ENCODE data around the gene ELOVL4.

The ELOVL4 gene

DNA sequence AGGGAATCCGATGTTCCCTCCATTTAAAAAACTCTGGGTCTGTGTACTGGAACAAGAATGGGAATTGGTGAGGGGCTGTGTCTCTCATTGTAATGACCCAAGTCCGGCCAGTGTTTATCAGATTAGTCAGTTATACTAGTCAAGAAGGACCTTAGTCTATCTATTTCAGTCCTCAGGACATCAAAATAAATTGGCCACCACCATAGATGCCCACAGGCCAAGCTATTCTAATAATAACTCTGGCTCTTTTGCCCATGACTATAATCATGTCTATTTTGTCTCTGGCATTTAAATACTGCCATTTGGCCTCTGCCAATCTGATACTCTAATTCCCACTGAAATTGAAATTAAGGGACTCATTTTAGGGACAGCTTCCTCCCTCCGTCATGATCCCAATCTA, 37.8 kb downstream of the ELOVL4 start:
- DNase-seq = no peak

- DNase-seq = no peak
Measured at GRCh38 chr6:79902046-79902445, 45.3 kb downstream of the ELOVL4 start.

- no peak for DNase-seq
Measured at GRCh38 chr6:79898076-79898475, 49.3 kb downstream of the ELOVL4 start.

DNA sequence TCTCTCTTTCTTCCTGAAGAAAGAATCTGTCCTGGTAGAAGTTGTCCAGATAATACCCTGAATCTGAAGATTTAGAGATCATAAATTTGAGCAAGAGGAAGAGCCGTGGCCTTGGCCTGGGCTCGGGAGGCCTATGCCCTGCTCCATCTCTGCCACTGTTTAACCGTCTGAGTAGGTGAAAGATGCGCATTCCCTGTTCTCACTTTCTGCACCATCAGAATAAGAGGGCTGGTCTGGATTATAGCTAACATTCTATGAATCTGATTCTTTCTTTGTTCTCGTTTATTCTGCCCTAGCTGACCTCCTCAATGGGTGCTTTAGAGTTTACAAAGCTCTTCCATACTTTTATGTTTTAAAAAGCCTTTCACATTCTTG, 51.3 kb downstream of the ELOVL4 start:
- no peak for DNase-seq

GRCh38 chr6:79895382-79896074, 51.8 kb downstream of the ELOVL4 start:
- no peak for DNase-seq

- DNase-seq = no peak
Measured at GRCh38 chr6:79894939-79895338, 52.4 kb downstream of the ELOVL4 start.

- DNase-seq = no peak
Measured at GRCh38 chr6:79888587-79888986, 58.8 kb downstream of the ELOVL4 start.

GRCh38 chr6:79878142-79878748, 69.1 kb downstream of the ELOVL4 start:
- DNase-seq = no peak

- no peak for DNase-seq
Measured at GRCh38 chr6:79874531-79875134, 72.7 kb downstream of the ELOVL4 start.

- DNase-seq = no peak
Measured at GRCh38 chr6:79872986-79873385, 74.4 kb downstream of the ELOVL4 start.

- DNase-seq = no peak
Measured at GRCh38 chr6:79872303-79872702, 75.0 kb downstream of the ELOVL4 start.

DNA sequence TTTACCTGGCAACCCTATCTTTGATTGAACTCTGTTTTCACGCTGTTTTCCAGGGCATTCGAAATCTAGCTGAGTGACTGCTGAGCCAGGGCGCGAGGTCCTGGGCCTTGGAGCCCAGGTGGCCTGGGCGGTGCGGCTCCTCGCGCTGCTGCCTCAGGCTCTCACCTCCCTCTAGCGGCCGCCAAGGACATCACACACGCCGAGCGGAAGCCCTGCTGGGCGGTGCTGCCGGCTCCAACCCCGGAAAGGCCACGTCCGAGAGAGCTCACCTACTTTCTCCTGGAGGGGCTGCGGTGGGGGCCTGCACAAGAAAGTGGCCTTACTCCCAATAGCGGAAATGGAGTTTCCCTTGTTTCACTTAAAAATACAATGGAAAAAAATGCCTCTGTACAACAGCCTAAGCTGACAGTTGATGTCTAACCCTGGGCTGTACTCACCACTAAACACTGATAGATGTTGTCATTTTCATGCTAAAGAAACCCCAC, 77.7 kb downstream of the ELOVL4 start:
- DNase-seq = peak; percentile 63

DNA sequence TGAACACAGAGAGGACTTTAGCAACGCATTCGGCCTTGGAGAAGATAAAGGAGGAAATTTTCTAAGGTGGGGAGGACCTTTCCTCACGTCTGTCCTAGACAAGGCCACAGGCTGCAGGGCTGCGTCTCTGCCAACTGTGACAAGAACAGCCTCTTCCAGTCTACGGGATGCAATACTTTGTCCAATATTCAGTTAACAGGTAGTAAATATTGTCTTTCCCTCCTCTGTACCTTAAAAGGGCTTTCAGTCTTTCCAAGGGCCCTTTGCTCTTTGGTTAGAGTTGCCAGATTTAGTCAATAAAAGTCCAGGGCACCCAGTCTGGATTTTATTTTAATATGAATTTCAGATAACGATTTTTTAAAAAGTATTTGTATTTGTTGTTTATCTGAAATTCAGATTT, 78.2 kb downstream of the ELOVL4 start:
- DNase-seq = no peak

DNA sequence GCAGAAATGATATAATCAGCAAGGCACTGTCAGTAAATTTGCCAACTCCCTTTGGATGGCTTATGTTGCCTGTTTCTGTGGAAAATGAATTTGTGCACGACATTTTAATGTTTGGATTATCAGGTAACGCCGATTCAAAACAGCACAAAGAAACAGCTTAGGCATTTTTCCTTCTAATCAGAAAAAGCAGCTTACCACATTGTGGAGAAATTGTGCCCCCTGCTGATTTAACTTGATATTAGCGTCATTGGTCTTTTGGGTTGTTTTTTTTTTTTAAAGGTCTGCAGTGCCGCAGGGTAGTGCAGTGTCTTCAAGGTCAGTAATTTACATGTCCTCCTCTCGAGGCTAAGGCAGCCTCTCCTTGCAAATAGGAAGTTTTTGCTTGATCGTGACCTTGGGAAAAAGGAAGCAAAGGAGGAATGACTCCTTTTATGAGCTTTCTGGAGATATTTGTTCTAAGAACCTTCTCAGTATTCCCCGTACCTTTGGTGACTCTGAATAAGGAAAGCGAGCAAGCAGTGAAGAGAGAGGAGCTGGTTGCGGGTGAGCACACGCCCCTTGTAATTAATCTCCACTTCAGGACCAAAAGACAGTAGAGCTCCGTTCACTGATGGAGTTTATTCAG, 79.1 kb downstream of the ELOVL4 start:
- peak; percentile 21 for DNase-seq

Measured in 8988T (cell line).